C4-2B (cell line): ENCODE data around the gene CP.

Experiments
- CTCF ChIP-seq: fragments of 450-650 bp; conservative IDR thresholded peaks from 2 replicates; pipeline ENCODE4 v1.5.1; 2017; ENCODE audit warnings: mild to moderate bottlenecking
- ZFX ChIP-seq: fragments of 450-650 bp; IDR thresholded peaks from 2 replicates; pipeline ENCODE4 v1.6.1; 2017

- TF ChIP-seq CTCF, result no peak
- no peak for TF ChIP-seq ZFX
These were observed 6.1 kb upstream of the CP start for GRCh38 chr3:149227591-149228268.
